SK-N-MC (cell line): Measurements from ENCODE around the gene RBP7.

ENCODE experiments used
- DNase-seq: peaks from one replicate; pipeline ENCODE4 v3.0.0-alpha.2; 2011; ENCODE audit warnings: low read depth, low spot score
- H3K27ac ChIP-seq: fragments of 200-600 bp; sonication (generic); 2 replicates; pipeline ENCODE4 v1.5.1; 2016; ENCODE audit warnings: mixed run types
- H3K36me3 ChIP-seq: fragments of 200-600 bp; sonication (generic); 2 replicates; pipeline ENCODE4 v1.6.1; 2017; ENCODE audit warnings: antibody characterized with exemption, low read length, mixed read lengths; ENCODE audit not compliant: insufficient read depth
- H3K4me3 ChIP-seq: fragments of 200-600 bp; sonication (generic); 2 replicates; pipeline ENCODE4 v1.5.1; 2016
- H3K9ac ChIP-seq: fragments of 200-600 bp; sonication (generic); 2 replicates; pipeline ENCODE4 v1.8.0; 2017; ENCODE audit warnings: mixed run types, mixed read lengths; ENCODE audit not compliant: insufficient read length
- H3K9me3 ChIP-seq: fragments of 200-600 bp; sonication (generic); 2 replicates; pipeline ENCODE4 v1.6.1; 2017; ENCODE audit warnings: low read depth, mild to moderate bottlenecking, antibody characterized with exemption, low read length, moderate library complexity, mixed read lengths
- EZH2 ChIP-seq: fragments of 200-600 bp; sonication (generic); IDR thresholded peaks from one replicate; pipeline ENCODE4 v1.6.1; 2017; ENCODE audit warnings: antibody characterized with exemption
- FOXP2 ChIP-seq: optimal IDR thresholded peaks from 2 replicates; pipeline ENCODE3; 2011; ENCODE audit warnings: mild to moderate bottlenecking, moderate library complexity; ENCODE audit not compliant: insufficient read depth; ENCODE audit errors: extremely low read length, control extremely low read depth
- POLR2AphosphoS5 ChIP-seq: IDR thresholded peaks from 2 replicates; pipeline ENCODE4 v1.6.1; 2012; ENCODE audit warnings: mild to moderate bottlenecking, low read depth, low read length, borderline replicate concordance

RBP7 gene

DNA sequence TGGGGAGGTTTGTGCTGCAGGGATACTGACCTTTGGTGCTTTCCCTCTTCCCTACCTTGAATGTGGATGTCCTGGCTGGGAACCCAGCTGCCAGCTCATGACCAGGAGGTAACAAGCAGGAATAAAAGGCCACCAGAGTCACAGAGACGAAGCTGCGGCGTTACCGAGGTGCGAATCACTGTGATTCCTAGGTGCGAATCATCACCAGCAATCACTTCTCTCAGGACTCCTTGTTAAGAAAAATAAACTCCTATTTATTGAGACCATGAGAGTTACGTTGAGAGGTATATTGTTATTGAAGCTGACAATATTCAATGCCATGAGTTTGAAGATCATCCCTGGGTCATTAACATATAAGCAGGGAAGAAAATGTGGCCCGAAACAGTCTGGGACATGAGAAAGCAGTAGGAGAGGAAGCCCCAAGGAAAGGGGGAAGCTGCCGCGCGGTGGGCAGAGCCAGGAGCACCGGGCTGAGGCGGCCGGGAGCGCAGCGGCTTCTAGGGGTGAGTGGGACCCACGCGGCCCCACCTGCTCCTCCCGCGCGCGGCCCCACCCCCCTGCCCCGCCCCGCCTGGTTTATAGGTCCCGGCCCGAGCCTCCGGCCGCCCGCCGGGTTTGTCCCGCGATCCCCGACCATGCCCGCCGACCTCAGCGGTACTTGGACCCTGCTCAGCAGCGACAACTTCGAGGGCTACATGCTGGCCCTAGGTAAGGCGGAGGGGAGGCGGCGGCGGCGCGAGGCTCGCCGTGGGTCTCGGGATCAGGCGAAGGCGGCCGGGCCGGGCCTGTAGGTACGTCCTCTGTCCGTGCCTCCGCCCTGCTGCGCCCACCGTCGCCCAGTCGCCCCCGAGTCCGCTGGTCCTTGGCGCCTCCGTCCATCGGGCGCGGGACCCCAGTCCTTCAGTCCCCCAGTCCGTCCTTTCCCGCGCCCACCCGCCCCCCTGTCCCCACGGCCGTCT, at the start of gene RBP7:
Gene RBP7 (plus strand): TSS at position 605 of the 959 bp plus-strand sequence. CDS start 31 bp downstream, at position 636.
- TF ChIP-seq POLR2AphosphoS5 = no peak
- no peak for TF ChIP-seq EZH2
- TF ChIP-seq FOXP2 = no peak
- H3K4me3 ChIP-seq = peak within 1 kb of the TSS; percentile 59
- H3K9me3 ChIP-seq = no peaks in the 10 kb centered on the region
- no peaks in the 10 kb centered on the region for H3K36me3 ChIP-seq
- H3K9ac ChIP-seq = no peak within 1 kb of the TSS
- DNase-seq = no peak
- H3K27ac ChIP-seq = no peak within 1 kb of the TSS

DNA sequence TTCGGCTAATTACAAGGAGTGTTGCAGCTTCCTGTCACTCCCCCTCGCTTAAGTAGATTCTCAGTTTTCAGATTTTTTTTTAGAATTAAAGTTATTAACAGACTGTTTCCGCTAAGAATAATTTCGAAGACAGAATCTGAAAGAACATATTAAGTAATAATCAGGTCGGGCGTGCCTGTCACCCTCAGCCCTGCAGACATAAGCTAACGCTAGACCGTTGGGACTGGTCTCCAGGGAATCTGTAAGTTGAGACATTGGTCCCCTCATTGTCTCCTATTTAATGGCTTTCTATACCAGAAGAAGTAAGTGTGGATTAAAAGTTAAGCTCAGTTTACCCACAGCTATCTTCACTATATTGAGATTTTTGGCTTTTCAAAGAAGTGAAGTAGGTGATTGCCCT, 39.3 kb upstream of the RBP7 start:
- no peak for DNase-seq
- Histone ChIP-seq H3K9me3 (no peaks in the 10 kb centered on the region), H3K9ac (no peak overlapping the region), H3K36me3 (no peaks in the 10 kb centered on the region), H3K4me3 (no peak overlapping the region), H3K27ac (no peak overlapping the region)
- TF ChIP-seq FOXP2 (no peak), EZH2 (no peak), POLR2AphosphoS5 (no peak)

DNA sequence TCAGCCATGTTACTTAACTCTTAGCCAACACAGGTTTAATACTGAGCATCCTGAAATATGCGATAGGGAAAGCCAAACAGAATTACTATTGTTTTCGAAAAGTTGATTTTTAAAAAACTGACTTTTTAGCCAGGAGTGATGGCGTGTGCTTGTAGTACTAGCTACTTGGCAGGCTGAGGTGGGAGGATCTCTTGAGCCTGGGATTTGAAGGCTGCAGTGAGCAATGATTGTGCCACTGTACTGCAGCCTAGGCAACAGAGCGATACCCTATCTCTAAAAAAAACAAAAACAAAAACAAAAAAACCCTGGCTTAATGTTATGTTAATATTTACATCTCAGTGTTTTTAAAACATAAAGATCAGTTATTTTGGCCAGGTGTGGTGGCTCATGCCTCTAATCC, 37.0 kb upstream of the RBP7 start:
- DNase-seq = no peak
- H3K9ac ChIP-seq = no peak overlapping the region
- no peaks in the 10 kb centered on the region for H3K9me3 ChIP-seq
- no peak overlapping the region for H3K27ac ChIP-seq
- TF ChIP-seq EZH2 (no peak), FOXP2 (no peak), POLR2AphosphoS5 (no peak)
- H3K4me3 ChIP-seq = no peak overlapping the region
- H3K36me3 ChIP-seq = no peaks in the 10 kb centered on the region

DNA sequence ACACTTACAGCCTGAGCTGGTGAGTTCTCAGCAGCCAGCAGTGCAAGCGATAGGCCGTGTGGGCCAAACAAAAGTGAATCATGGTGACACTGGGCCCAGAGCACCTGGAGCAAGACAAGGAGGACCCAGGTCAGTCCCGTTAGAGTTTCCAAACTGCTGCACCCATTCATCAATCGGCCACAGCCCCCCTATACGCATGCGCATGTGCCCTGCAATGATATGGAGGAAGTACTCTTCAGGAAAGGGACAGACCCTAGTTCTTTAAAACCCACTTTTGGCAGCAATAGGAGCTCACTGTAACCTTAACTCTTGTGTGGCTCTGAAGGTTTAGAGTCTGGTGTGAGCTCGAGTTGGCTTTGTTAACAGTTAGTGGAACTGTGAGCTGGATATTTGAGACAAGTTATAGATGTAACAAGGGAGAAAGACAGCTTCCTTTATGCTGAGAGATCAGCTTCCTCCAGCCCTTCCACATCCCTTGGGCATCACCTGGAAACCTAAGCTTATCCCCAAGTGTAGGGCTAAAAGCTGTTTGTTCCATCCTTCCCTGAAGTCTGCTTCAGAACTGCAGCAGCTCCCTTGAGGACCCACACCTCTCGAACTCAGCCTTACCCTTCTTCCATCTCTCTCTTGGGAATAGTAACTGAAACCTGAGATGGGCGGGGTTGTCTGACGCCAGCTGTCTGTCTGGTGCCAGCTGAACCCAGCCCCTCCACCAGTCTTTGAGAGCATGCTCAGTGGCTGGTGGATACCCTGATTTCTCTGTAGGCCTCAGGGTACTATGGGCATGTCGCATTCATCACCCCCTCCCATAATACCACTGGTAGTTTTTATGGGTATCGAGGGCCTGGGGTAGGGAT, 36.1 kb upstream of the RBP7 start:
- Histone ChIP-seq H3K9me3 (no peaks in the 10 kb centered on the region), H3K36me3 (no peaks in the 10 kb centered on the region), H3K9ac (no peak overlapping the region), H3K4me3 (no peak overlapping the region), H3K27ac (no peak overlapping the region)
- no peak for DNase-seq
- no peak for TF ChIP-seq POLR2AphosphoS5

DNA sequence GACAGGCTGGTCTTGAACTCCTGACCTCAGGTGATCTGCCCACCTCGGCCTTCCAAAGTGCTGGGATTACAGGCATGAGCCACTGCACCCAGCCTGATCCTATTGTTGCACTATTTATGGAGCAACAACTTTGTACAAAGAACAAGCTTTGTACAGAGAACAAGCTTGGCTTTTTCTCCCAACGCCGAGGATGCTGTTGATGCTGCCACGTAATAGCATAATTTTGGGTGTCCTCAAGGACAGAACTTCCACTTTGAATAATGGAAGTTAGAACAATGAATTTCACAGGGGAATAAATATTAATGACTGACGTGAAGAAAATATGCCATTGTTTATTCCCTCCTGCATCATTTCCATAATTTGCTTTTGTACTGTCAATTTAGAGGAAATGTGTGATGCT, 12.8 kb upstream of the RBP7 start:
- Histone ChIP-seq H3K36me3 (no peaks in the 10 kb centered on the region), H3K27ac (no peak overlapping the region), H3K9ac (no peak overlapping the region), H3K4me3 (no peak overlapping the region), H3K9me3 (no peaks in the 10 kb centered on the region)
- no peak for DNase-seq
- TF ChIP-seq POLR2AphosphoS5 (no peak), EZH2 (no peak), FOXP2 (no peak)

DNA sequence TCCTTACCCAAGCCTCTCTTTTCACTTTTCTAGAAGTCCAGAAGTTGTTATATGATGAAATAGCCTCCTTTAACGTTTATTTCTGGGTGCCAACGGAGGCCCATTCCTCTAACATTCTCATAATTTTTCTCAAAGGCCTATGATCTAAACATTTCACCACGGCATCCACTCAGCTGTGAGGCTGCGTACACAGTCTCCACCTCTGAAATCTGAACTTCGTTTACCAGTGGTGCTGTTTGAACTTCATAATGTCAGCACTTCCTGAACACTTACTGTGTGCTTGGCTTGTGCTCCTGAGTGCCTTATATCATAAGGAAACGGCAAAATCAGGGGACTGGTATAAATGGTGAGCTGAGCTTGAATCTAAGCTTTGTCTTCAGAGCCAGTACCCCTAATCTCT, 12.0 kb upstream of the RBP7 start:
- TF ChIP-seq EZH2 (no peak), POLR2AphosphoS5 (no peak), FOXP2 (no peak)
- Histone ChIP-seq H3K36me3 (no peaks in the 10 kb centered on the region), H3K9ac (no peak overlapping the region), H3K4me3 (no peak overlapping the region), H3K9me3 (no peaks in the 10 kb centered on the region), H3K27ac (no peak overlapping the region)
- no peak for DNase-seq

DNA sequence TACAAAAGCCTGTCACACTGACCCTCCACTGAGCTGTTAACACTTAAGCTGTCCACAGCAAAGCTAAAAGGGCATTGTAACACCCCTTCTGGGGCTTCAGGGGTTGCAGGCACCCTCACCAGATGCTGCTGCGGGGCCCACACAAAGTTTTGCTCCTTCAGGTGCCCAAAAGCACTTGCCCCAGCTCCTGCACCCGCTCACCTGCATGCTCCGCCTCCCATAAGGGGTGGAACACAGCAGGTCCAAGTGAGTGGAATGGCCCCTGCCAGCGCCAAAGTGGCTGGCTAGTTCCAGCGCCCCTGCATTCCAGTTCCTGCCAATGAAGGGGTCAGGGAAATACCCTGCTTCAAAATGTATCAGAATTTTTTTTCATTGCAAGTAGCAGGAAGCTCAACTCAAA, 7.3 kb upstream of the RBP7 start:
- H3K9ac ChIP-seq = no peak overlapping the region
- H3K9me3 ChIP-seq = no peaks in the 10 kb centered on the region
- no peak overlapping the region for H3K27ac ChIP-seq
- no peak for DNase-seq
- no peaks in the 10 kb centered on the region for H3K36me3 ChIP-seq
- no peak overlapping the region for H3K4me3 ChIP-seq
- no peak for TF ChIP-seq FOXP2
- no peak for TF ChIP-seq POLR2AphosphoS5
- TF ChIP-seq EZH2 = no peak

DNA sequence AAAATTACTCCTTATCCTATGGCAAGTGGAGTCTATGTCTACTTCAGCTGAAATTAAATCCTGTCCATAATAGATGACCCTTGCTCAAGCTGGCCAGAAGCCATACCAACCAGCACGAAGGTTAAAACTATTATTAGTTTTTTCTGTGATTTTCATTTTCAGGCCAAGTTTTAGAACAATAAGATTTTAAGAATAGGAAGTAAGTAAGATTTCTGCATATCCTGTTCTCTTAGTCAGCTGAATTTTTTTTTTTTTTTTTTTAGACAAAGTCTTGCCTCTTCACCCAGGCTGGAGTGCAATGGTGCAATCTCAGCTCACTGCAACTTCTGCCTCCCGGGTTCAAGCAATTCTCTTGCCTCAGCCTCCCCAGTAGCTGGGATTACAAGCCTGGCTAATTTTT, 6.1 kb upstream of the RBP7 start:
- Histone ChIP-seq H3K4me3 (no peak overlapping the region), H3K9ac (no peak overlapping the region)
- DNase-seq = no peak

More for the DNA sequence above, 6.1 kb upstream of the RBP7 start:
- Histone ChIP-seq H3K27ac (no peak overlapping the region), H3K9me3 (no peaks in the 10 kb centered on the region), H3K36me3 (no peaks in the 10 kb centered on the region)
- TF ChIP-seq FOXP2 (no peak), EZH2 (no peak), POLR2AphosphoS5 (no peak)
